Activated CD4-positive, alpha-beta T cell treated with anti-CD3 and anti-CD28 coated beads, Interleukin-2, amount 50 U/mL, for 1 hour (primary cell): Measurements from ENCODE around the gene TNFAIP8L3.

ENCODE experiments used
- DNase-seq: peaks from one replicate; pipeline ENCODE4 v3.0.0-alpha.2; 2020

TNFAIP8L3 gene

GRCh38 chr15:51114437-51115119 lies 19.9 kb upstream of the TNFAIP8L3 start:
- DNase-seq: no peak

- no peak for DNase-seq
Measured at GRCh38 chr15:51112078-51112477, 17.4 kb upstream of the TNFAIP8L3 start.

- DNase-seq: no peak
Measured at GRCh38 chr15:51111061-51111460, 16.4 kb upstream of the TNFAIP8L3 start.

GRCh38 chr15:51110171-51110570 lies 15.5 kb upstream of the TNFAIP8L3 start:
- DNase-seq: no peak

- DNase-seq: no peak
Measured at GRCh38 chr15:51108933-51109550, 14.3 kb upstream of the TNFAIP8L3 start.

- DNase-seq: no peak
Measured at GRCh38 chr15:51107612-51108011, 12.9 kb upstream of the TNFAIP8L3 start.

GRCh38 chr15:51106481-51106880 lies 11.8 kb upstream of the TNFAIP8L3 start:
- DNase-seq: no peak

GRCh38 chr15:51105430-51106016 lies 10.8 kb upstream of the TNFAIP8L3 start:
- DNase-seq: no peak

- no peak for DNase-seq
Measured at GRCh38 chr15:51104512-51104911, 9.8 kb upstream of the TNFAIP8L3 start.

- no peak for DNase-seq
Measured at GRCh38 chr15:51103330-51103729, 8.6 kb upstream of the TNFAIP8L3 start.

- DNase-seq: no peak
Measured at GRCh38 chr15:51100785-51101489, 6.2 kb upstream of the TNFAIP8L3 start.

GRCh38 chr15:51099185-51099584 lies 4.5 kb upstream of the TNFAIP8L3 start:
- no peak for DNase-seq

- no peak for DNase-seq
Measured at GRCh38 chr15:51098331-51098619, 3.6 kb upstream of the TNFAIP8L3 start.

- no peak for DNase-seq
Measured at GRCh38 chr15:51097553-51098330, 3.0 kb upstream of the TNFAIP8L3 start.

- DNase-seq: no peak
Measured at GRCh38 chr15:51096976-51097375, 2.3 kb upstream of the TNFAIP8L3 start.

- no peak for DNase-seq
Measured at GRCh38 chr15:51095681-51096331, 1.1 kb upstream of the TNFAIP8L3 start.

GRCh38 chr15:51093839-51094605 lies 684 bp downstream of the TNFAIP8L3 start:
- no peak for DNase-seq

- no peak for DNase-seq
Measured at GRCh38 chr15:51093488-51093838, 1.2 kb downstream of the TNFAIP8L3 start.

- no peak for DNase-seq
Measured at GRCh38 chr15:51092480-51093040, 2.1 kb downstream of the TNFAIP8L3 start.

GRCh38 chr15:51090753-51091152 lies 4.0 kb downstream of the TNFAIP8L3 start:
- no peak for DNase-seq

- no peak for DNase-seq
Measured at GRCh38 chr15:51089699-51090453, 4.8 kb downstream of the TNFAIP8L3 start.
